Suprapubic skin (tissue), 4 donors: Measurements from ENCODE around the gene ZMYM3. TPM values are rescaled to one million over a fixed set of nuclear protein-coding genes. Genes with fewer than 3 reads are reported as not detected.

Experiments
- DNase-seq, 2 donors: peaks; one replicate each; pipeline ENCODE4 v3.0.0-alpha.2; 2019; ENCODE audit warnings: low spot score in 2 of 2
- H3K27ac ChIP-seq: fragments of 200-600 bp; sonication (generic); one replicate; pipeline ENCODE4 v1.5.1; 2019
- H3K27me3 ChIP-seq: fragments of 200-600 bp; sonication (generic); one replicate; pipeline ENCODE4 v1.5.1; 2019
- H3K36me3 ChIP-seq: fragments of 200-600 bp; sonication (generic); one replicate; pipeline ENCODE4 v1.5.1; 2019
- H3K4me1 ChIP-seq: fragments of 200-600 bp; sonication (generic); one replicate; pipeline ENCODE4 v1.5.1; 2019
- H3K4me3 ChIP-seq: fragments of 200-600 bp; sonication (generic); one replicate; pipeline ENCODE4 v1.5.1; 2019; ENCODE audit warnings: mild to moderate bottlenecking
- H3K9me3 ChIP-seq: fragments of 200-600 bp; sonication (generic); one replicate; pipeline ENCODE4 v1.5.1; 2019
- CTCF ChIP-seq, 2 donors: fragments of 200-600 bp in 1 of 2; fragments of 450-650 bp in 1 of 2; sonication (generic) in 1 of 2; IDR thresholded peaks; one replicate each; pipeline ENCODE4 v1.5.1; 2016 to 2019; ENCODE audit warnings: antibody characterized with exemption in 2 of 2, mild to moderate bottlenecking in 1 of 2, moderate library complexity in 1 of 2
- EP300 ChIP-seq: sonication (generic); formaldehyde crosslinking; IDR thresholded peaks from one replicate; pipeline ENCODE4 v1.6.1; 2017; ENCODE audit warnings: antibody characterized with exemption
- POLR2A ChIP-seq, 2 donors: fragments of 450-650 bp; IDR thresholded peaks; one replicate each; pipeline ENCODE4 v1.6.1; 2017; ENCODE audit warnings: antibody characterized with exemption in 2 of 2, mild to moderate bottlenecking in 2 of 2, moderate library complexity in 2 of 2
- POLR2AphosphoS5 ChIP-seq, 3 donors: sonication (generic); formaldehyde crosslinking; IDR thresholded peaks; one replicate each; pipeline ENCODE4 v1.6.1; 2017; ENCODE audit warnings: antibody characterized with exemption in 3 of 3
- WGBS: methylation state at CpG from one replicate; pipeline ENCODE4 v1.1.5; 2018; 5-methylcytosine and 5-hydroxymethylcytosine counted together
- total RNA-seq, 4 donors: library from RNA; depleted of rRNA; stranded (reverse); fragments of >200 nt; gene quantifications; one replicate each; pipeline ENCODE4 v1.1.0, GENCODE V29; 2016

The ZMYM3 gene
- total RNA-seq, 4 donors from 2014 or later: 10.0 to 42.6 (median 18.5) TPM

- H3K9me3 ChIP-seq: no peaks in the 10 kb centered on the region
- WGBS: 91% methylated on average over 4 of the region's 4 CpGs
- DNase-seq: no peak
- H3K27ac ChIP-seq: no peak overlapping the region
- TF ChIP-seq POLR2A (IDR thresholded peaks at IDR 0.05) (no peak), POLR2AphosphoS5 (IDR thresholded peaks at IDR 0.05) (no peak), EP300 (no peak), CTCF (IDR thresholded peaks at IDR 0.05) (no peak)
- no peaks in the 10 kb centered on the region for H3K36me3 ChIP-seq
- H3K4me1 ChIP-seq: peaks cover 16% of the 10 kb centered on the region
- H3K4me3 ChIP-seq: no peak overlapping the region
- no peaks in the 10 kb centered on the region for H3K27me3 ChIP-seq
Measured at GRCh38 chrX:71256856-71257255, 2.9 kb upstream of the ZMYM3 start.

GRCh38 chrX:71256051-71256450 lies 2.1 kb upstream of the ZMYM3 start:
- Histone ChIP-seq H3K9me3 (no peaks in the 10 kb centered on the region), H3K27me3 (no peaks in the 10 kb centered on the region), H3K36me3 (no peaks in the 10 kb centered on the region), H3K4me3 (no peak overlapping the region), H3K27ac (no peak overlapping the region), H3K4me1 (peaks cover 16% of the 10 kb centered on the region)
- DNase-seq: no peak
- no peak for TF ChIP-seq EP300
- no peak for TF ChIP-seq POLR2A (IDR thresholded peaks at IDR 0.05)
- no peak for TF ChIP-seq POLR2AphosphoS5 (IDR thresholded peaks at IDR 0.05)
- TF ChIP-seq CTCF (IDR thresholded peaks at IDR 0.05): no peak
- 61% methylated on average over 6 of the region's 6 CpGs for WGBS

- peak in 1 of 2 donors; percentile 75 for DNase-seq
- Histone ChIP-seq H3K36me3 (peaks cover 16% of the 10 kb centered on the region), H3K27ac (peak overlapping the region; percentile 84), H3K27me3 (no peaks in the 10 kb centered on the region), H3K4me3 (peak overlapping the region; percentile 63), H3K9me3 (no peaks in the 10 kb centered on the region), H3K4me1 (peaks cover 16% of the 10 kb centered on the region)
- 42% methylated on average over 27 of the region's 35 CpGs for WGBS
- peak in 1 of 2 donors; percentile 43 for TF ChIP-seq CTCF (IDR thresholded peaks at IDR 0.05)
- TF ChIP-seq EP300: no peak
Measured at GRCh38 chrX:71253253-71254091, 468 bp downstream of the ZMYM3 start.

- Histone ChIP-seq H3K27ac (no peak overlapping the region), H3K9me3 (no peaks in the 10 kb centered on the region), H3K36me3 (peaks cover 29% of the 10 kb centered on the region), H3K4me3 (peak overlapping the region; percentile 63), H3K4me1 (peaks cover 16% of the 10 kb centered on the region), H3K27me3 (no peaks in the 10 kb centered on the region)
- 78% methylated on average over 2 of the region's 2 CpGs for WGBS
- TF ChIP-seq CTCF (IDR thresholded peaks at IDR 0.05): no peak
- no peak for TF ChIP-seq EP300
- no peak for TF ChIP-seq POLR2AphosphoS5 (IDR thresholded peaks at IDR 0.05)
- TF ChIP-seq POLR2A (IDR thresholded peaks at IDR 0.05): no peak
- DNase-seq: no peak
Measured at GRCh38 chrX:71252221-71252620, 1.7 kb downstream of the ZMYM3 start.

- peaks cover 36% of the 10 kb centered on the region for H3K36me3 ChIP-seq
- 47% methylated on average over 8 of the region's 8 CpGs for WGBS
- no peak overlapping the region for H3K4me3 ChIP-seq
- H3K9me3 ChIP-seq: no peaks in the 10 kb centered on the region
- no peak for DNase-seq
- TF ChIP-seq POLR2AphosphoS5 (IDR thresholded peaks at IDR 0.05): no peak
- TF ChIP-seq CTCF (IDR thresholded peaks at IDR 0.05): no peak
- no peak for TF ChIP-seq POLR2A (IDR thresholded peaks at IDR 0.05)
- TF ChIP-seq EP300: no peak
- H3K27ac ChIP-seq: no peak overlapping the region
- H3K27me3 ChIP-seq: no peaks in the 10 kb centered on the region
- peaks cover 16% of the 10 kb centered on the region for H3K4me1 ChIP-seq
Measured at GRCh38 chrX:71251466-71251973, 2.4 kb downstream of the ZMYM3 start.
